GM19395 (cell line): Measurements from ENCODE around the gene OR11L1.
A peak's percentile ranks its signal among the peaks of the same experiment; 100 is the strongest.

Experiments
- ATAC-seq: cut with Tn5 transposase; IDR thresholded peaks from one replicate; pipeline ENCODE4 v1.9.1; 2021; ENCODE audit warnings: mild to moderate bottlenecking, moderate library complexity; ENCODE audit not compliant: unreplicated experiment

OR11L1 gene, protein sequence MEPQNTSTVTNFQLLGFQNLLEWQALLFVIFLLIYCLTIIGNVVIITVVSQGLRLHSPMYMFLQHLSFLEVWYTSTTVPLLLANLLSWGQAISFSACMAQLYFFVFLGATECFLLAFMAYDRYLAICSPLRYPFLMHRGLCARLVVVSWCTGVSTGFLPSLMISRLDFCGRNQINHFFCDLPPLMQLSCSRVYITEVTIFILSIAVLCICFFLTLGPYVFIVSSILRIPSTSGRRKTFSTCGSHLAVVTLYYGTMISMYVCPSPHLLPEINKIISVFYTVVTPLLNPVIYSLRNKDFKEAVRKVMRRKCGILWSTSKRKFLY

DNA sequence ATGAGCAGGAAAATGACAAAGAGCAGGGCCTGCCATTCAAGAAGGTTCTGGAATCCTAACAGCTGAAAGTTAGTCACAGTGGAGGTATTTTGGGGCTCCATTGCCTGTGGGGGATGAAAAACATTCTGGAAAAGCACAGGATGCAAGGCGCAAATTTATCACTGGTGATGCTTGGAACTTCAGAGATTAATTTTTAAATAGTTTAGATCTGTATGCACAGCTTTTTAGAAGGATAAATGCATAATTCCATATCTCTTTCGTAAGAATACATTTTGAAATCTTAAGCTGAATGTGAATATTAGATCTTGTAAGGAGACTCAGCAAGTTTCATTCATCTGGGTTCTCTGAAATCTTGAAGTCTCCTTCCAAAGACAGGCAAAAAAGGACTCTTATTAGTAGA lies at the start of gene OR11L1:
Gene OR11L1 (minus strand): TSS at position 101 of the 400 bp plus-strand sequence. CDS start 0 bp downstream, at position 101.
- no peak for ATAC-seq

DNA sequence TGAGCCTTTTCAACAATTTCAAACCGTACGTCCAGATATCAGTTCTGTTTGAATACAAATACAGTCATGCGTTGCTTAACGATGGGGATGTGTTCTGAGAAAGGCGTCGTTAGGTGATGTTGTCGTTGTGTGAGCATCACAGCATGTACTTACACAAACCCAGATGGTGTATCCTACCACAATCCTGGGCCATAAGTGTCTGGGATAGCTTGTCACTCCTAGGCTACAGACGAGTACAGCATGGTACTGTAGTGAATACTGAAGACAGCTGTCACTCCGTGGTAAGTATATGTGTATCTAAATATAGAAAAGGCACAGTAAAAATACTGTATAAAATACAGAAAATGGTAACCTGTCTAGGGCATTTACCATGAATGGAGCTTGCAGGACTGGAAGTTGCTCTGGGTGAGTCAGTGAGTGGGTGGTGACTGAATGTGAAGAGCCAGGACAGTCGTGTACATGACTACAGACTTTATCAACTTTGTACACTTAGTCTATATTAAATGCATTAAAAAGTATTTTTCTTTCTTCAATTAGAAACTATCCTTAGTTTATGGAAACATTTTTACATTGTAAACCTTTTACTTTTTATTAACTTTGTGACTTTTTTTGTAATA lies 43.2 kb upstream of the OR11L1 start:
- ATAC-seq: no peak

DNA sequence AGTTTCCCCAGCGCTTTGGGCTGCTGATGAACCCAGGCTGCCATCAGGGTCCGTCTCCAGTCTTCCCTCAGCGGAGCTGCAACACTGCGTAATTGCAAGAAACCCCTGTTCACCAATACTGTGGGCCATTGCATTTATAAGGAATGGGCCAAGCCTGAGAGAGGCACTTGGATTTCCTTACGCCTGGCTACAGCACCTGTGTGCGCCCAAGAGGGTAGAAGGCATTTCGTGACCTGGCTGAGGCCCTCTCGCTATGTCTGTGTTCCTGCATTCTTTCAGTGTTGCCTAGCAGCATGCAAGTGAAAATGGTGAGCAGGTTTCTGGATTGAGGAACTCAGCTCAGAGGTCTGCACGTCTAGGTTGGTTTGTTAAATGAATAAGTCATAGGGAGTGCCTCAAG lies 41.6 kb upstream of the OR11L1 start:
- no peak for ATAC-seq

DNA sequence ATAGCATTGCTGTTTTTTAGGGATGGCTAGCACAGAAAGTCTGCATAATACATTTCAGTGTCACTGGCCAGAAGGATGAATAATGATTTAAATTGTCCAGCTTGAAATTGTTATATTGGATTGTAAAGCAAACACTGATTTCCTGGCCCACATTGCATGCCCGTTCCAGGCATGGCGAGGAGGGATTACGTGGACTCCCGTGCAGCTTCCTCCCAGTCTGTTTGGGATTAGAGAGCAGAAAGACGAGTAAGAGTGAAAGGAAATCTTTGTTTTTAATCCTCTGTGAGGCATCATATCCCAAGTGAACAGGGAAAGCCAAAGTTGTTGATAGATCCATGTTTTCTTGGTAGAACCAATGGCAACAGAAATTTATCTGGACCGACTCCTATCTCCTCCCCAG lies 23.7 kb upstream of the OR11L1 start:
- no peak for ATAC-seq

DNA sequence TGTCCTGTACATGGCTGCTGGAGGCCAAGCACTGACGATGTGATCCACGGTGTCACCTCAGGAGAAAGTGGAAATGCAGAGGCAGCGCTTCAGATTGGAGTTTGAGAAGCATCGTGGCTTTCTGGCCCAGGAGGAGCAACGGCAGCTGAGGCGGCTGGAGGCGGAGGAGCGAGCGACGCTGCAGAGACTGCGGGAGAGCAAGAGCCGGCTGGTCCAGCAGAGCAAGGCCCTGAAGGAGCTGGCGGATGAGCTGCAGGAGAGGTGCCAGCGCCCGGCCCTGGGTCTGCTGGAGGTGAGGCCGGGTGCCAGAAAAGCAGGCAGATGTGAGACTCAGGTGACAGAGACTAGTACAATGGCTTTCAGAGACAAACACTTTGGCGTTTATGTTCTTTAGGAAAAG lies 22.9 kb upstream of the OR11L1 start:
- ATAC-seq: no peak

DNA sequence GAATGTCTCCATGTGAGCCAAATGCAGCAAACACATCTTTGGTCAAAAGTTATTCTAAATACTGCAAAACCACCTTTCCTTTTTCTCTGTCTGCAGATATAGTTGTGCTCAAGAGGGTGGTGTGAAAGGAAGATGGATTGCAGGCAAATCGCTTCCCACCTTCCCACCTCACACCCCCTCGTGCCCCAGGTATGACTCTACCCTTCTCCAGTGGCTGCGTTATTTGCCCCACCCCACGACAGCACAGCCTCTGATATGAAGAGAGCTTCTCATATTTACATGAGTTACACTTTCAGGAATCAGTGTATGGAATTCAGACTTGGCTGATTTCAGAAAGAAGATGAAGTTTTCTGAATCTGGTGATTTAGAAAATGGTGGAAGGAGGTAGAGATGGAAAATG lies 21.1 kb upstream of the OR11L1 start:
- ATAC-seq: no peak

DNA sequence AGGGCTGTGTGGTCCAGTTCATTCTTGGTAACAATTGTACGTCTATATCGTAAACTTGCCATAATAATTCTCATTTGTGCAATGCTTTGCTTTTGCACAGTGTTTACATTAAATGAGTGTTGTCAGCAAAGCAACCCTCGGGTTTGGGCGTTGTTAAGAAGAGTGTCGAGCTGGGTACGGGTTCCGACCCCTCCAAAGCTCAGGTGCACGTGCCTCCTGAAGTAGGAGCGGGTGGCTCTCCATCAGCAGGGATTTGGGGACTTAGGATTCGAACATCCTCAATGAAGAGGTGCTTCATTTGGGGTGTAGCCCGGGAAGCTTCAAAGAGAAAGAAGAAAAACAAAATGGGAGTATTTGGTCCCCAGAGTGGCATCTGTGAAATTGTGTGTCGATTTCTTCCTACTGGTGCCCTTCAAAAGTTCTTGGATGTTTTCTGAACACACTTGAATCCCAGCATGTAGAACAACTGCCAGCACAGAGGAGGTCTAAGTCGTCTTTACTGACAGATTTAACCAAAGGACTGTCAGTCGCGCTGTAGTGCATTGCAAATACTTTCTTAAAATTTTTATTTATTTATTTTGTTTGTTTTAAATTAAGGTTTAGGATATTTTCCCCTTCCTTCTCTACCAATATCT lies 16.4 kb upstream of the OR11L1 start:
- no peak for ATAC-seq

DNA sequence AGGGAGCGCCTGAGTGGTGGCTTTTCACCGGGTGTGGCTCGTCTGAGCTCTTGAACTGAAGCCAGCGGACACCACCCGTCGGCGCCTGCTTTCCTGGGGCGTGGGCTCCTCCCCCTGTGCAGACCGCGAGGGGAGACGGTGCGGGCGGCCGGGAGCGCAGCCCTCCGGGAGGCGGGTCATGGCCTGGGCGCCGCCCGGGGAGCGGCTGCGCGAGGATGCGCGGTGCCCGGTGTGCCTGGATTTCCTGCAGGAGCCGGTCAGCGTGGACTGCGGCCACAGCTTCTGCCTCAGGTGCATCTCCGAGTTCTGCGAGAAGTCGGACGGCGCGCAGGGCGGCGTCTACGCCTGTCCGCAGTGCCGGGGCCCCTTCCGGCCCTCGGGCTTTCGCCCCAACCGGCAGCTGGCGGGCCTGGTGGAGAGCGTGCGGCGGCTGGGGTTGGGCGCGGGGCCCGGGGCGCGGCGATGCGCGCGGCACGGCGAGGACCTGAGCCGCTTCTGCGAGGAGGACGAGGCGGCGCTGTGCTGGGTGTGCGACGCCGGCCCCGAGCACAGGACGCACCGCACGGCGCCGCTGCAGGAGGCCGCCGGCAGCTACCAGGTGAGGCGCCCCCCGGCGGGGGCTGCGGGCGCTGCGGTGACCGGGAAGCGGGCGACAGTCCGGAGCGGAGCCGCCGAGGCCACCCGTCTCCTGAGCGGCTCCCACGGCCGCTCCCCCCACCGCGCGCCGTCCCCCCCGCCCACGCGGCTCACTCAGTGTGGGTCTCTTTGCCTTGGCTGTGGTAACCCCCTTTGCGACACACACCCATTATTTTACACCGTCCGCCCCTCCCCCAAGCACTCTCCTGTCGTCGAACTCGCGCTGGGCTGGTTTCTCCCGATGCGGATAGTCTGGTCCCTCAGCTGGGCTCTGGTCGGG lies 15.6 kb upstream of the OR11L1 start, which contains the start of gene TRIM58:
Gene TRIM58 (plus strand): TSS at position 119 of the 916 bp plus-strand sequence. CDS start 60 bp downstream, at position 179.
- peak; percentile 61 for ATAC-seq

DNA sequence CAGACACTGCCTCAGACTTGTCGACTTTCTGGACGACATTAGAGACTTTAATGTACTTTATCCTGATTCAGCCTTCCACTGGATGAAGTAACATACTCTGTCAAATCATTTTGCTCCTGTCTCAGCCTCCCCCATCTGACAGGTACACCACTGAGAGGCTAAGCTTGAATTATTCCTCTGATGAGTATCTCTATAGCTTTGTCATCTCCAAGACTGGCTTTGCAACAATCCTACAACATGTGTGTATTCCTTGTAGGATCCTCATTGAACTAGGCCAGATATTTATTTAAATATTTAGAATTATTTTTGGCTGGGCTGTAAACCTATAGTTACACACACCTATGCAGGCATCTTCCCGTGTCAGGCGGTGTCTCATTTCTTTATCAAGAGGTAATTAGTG lies 14.2 kb upstream of the OR11L1 start:
- no peak for ATAC-seq

DNA sequence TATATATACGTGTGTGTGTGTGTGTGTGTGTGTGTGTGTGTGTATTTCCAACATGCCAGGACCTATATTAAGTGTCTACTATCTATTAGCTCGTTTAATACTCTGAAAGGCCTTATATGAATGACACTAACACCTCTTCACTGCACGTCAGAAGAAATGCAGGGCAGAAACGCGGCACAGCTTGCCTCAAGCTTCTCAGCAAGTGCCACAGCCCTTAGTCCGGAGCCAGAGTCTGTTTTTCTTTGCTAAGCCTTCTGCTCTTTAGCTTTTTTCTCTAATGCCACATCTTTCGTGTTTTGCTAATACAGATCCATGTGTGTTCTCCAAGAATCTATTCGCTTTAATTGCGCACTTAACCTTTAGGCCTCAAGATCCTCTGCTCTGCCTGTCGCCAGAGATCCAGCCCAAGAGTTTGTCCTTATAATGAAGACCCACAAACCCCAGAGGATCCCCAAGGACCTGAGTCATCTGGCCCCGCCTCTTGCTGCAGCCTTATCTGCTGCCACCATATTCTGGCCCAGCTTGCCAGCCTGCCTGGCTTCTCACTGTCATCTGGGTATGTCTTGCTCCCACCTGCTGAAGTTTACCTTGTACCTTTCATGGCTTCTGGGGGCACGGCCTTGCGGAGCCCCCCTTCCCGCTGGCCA lies 13.3 kb upstream of the OR11L1 start:
- ATAC-seq: no peak

DNA sequence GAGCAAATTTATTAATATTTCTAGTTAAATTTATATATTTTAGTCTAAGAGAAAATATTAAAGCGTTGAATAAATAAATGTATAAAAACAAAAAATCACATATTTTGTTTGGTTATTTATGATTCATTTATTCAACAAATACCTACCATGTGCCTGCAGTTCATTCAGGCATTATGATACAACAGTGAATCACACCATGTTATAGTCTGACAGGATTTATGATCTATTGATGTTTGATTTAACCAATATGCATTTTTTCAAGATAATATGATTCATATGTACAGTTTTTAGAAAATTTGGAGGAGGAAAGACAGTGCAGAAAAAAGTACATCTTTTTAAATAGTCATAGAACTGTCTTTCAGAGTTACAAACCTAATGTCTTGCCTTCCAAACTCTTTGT lies 7.9 kb upstream of the OR11L1 start:
- no peak for ATAC-seq

DNA sequence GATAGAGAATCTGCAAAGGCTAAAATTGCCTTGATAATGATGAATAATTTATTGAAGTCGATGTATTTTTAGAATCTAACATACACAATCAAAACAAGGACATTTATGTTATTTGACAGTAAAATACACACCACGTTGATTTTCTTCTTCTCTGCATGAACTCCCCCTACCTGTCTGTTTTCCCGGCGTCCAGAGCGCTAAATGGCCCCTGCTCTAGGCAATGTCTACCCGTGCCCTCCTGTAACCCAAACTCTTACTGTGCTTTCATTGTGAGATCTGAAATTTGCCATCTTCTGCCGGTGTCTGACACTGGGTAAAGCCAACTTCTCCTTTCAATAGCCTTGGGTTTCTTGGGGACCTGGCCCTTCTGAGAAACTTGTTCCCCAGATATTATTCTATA lies 6.7 kb upstream of the OR11L1 start:
- ATAC-seq: no peak

DNA sequence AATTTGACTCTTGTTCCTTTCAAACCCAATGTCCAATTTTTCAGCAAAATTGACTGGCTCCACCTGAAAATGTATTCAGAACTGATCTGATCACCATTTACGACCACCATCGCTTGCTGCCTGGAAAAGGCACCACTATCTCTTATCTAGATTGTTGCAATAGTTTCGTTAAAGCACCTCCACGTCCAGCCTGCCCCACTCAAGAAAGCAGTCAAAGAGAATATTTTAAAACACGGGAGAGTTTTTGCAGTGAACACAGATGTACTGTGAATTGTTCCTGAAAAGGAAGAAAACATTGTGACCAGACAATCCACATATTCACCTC lies 4.0 kb upstream of the OR11L1 start:
- ATAC-seq: no peak

DNA sequence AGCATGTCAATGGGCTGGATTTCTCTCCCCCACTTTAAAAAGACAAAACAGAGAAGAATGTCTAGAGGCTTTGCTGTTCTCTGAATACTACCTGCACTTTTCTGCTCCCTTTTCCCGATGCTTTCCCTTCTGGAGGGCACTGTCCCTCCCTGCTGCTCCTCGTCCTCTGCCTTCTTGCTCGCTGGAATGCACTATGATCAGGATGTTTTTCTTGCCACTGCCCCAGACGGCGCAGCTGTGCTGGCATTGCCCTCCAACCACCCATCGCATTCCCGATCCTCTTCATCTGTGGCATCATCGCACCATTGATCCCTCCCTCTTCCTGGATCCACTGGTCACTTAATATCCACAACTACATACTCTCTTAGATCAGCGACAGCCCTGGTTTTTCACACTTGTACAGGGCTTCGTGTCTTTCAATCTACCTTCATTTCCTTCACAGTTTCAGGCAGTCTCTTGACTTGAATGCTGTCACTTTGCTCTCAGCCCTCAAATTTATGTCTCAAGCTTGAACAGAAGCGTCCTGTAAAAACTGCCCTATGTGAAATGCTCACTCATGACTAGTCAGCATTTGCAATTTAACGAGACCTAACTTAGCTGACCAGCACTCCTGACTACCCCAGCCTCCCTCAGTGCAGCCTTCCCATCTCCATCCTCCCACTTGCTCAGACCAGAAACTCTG lies 3.5 kb upstream of the OR11L1 start:
- ATAC-seq: no peak

DNA sequence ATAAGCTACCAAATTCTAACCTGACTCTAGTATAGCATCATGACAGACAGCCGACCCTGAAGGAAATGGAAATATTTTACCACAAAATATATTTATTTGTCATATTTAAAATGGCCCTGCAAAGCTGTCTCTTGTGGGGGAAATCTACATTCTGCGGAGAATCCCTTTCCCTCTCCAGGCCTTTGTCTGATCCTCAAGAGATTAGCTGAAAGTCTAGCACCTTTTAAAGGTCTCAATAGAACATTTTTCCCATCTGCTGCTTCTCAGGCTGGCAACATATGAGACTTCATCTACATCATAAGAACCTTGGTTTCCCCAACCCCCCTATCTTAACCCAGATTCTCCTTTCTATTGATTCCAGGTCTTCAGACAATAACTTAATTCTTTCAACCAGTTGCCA lies 1.7 kb upstream of the OR11L1 start:
- no peak for ATAC-seq

DNA sequence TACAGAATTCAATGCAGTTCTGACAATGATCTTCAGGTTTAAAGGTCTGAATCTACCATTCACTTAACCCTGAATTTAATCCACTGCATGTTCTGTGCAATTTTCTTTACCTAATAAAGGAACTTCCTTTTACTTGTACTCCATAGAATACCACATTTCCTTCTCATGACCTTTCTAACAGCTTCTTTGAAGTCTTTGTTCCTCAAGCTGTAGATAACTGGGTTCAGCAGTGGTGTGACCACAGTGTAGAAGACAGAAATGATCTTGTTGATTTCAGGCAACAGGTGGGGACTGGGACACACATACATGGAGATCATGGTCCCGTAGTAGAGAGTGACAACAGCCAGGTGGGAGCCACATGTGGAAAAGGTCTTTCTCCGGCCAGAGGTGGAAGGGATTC lies 878 bp downstream of the OR11L1 start:
- ATAC-seq: no peak

DNA sequence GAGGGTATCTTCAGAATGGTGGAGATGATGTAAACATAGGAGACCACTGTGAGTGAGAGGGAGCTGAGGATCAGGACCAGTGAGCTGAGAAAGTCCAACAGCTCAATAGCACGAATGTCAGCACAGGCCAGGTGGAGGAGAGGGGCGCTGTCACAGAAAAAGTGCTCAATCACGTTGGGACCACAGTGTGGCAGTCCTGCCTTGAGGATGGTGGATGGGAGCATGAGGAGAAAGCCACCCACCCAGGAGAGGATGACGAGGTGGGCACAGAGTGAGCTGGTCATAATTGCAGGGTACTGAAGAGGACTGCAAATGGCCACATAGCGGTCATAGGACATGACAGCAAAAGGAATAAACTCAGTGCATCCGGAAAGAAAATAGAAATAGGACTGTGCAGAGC lies 8.1 kb downstream of the OR11L1 start:
- no peak for ATAC-seq

DNA sequence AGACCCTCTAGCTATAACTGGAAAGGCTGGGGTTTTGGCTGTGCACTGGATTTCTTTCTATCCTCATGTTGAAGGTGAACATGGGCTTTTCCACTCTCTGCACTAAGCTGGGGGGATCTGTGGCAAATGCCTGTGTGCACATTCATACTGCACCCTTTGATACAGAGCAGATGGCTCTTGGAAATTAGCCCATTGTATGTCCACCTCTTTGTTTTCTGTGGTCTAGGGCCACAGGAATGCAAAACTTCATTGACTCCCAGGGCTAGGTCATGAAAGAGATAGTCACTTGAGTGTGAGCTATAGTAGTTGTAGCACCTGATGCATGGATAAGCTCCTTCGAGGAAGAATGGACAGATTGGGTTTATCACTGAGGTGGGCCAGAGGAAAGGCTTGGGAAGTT lies 12.0 kb downstream of the OR11L1 start:
- ATAC-seq: no peak

DNA sequence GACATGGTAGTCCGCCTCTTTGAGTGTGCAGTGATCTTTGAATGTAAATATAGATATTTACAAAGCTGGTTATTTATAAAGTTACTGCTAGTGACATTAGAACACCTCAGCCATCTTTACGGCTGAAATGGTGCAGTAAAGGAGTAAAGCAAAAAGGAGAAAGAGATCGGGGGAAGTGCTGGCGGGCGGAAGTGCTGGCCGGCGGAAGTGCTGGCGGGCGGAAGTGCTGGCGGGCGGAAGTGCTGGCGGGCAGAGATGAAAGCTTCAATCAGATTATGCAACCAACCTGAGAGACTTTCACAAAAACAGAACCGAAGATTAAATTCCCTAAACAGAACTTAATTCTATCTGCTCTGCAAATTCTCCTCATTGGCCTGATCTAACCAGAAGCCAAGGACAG lies 16.3 kb downstream of the OR11L1 start:
- no peak for ATAC-seq

DNA sequence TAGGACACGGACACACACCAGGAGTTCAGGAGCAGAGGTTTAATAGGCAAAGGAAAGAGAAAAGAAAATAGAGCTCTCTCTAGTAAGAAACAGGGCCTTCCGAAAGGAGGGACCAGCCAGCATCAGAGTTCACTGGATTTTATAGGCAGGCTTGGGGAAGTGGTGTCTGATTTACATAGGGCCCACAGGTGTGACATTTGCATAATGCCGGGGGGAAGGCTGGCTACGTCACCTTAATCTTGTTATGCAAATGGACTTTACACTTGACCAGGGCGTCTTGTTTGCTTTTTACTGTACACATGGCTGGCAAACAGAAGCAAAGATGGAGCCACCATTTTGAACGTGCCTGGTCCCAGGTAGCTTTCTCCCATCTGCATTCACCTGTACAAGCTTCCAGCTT lies 17.7 kb downstream of the OR11L1 start, which contains the start of gene OR14A16:
Gene OR14A16 (minus strand): TSS at position 97 of the 400 bp plus-strand sequence. CDS start 8,390 bp downstream, outside the sequence.
- peak; percentile 67 for ATAC-seq
